ENCODE data around the gene PEX11A.

The PEX11A gene

GRCh38 chr15:89690276-89691218 lies at the start of gene PEX11A, which contains the start of gene WDR93:
TSS of gene PEX11A (minus strand) at chr15:89690754. CDS start at chr15:89690632, 122 bp downstream.
TSS of gene WDR93 (plus strand) at chr15:89690811. CDS start at chr15:89701747, 10,936 bp downstream.
- Mint-ChIP-seq H3K9me3 (peaks cover 4% of the 10 kb centered on the region), H3K27ac (peak within 1 kb of the TSS; percentile 75), H3K4me1 (ENCODE audit: low read depth) (peaks cover 15% of the 10 kb centered on the region), H3K36me3 (ENCODE audit: low read depth) (peaks cover 3% of the 10 kb centered on the region), H3K4me3 (peak within 1 kb of the TSS; percentile 84), H3K27me3 (ENCODE audit: low read depth) (peaks cover 15% of the 10 kb centered on the region)

GRCh38 chr15:89740137-89740536 lies 49.6 kb upstream of the PEX11A start:
- no peak overlapping the region for H3K4me3 Mint-ChIP-seq
- H3K27me3 Mint-ChIP-seq (ENCODE audit: low read depth): peaks cover 9% of the 10 kb centered on the region
- H3K9me3 Mint-ChIP-seq: no peaks in the 10 kb centered on the region
- H3K36me3 Mint-ChIP-seq (ENCODE audit: low read depth): no peaks in the 10 kb centered on the region
- H3K27ac Mint-ChIP-seq: no peak overlapping the region
- H3K4me1 Mint-ChIP-seq (ENCODE audit: low read depth): no peaks in the 10 kb centered on the region

- peaks cover 20% of the 10 kb centered on the region for H3K27me3 Mint-ChIP-seq (ENCODE audit: low read depth)
- no peaks in the 10 kb centered on the region for H3K4me1 Mint-ChIP-seq (ENCODE audit: low read depth)
- H3K9me3 Mint-ChIP-seq: no peaks in the 10 kb centered on the region
- no peaks in the 10 kb centered on the region for H3K36me3 Mint-ChIP-seq (ENCODE audit: low read depth)
- no peak overlapping the region for H3K27ac Mint-ChIP-seq
- no peak overlapping the region for H3K4me3 Mint-ChIP-seq
Measured at GRCh38 chr15:89735773-89736172, 45.2 kb upstream of the PEX11A start.

GRCh38 chr15:89732451-89733172 lies 42.1 kb upstream of the PEX11A start:
- H3K4me3 Mint-ChIP-seq: no peak overlapping the region
- no peaks in the 10 kb centered on the region for H3K36me3 Mint-ChIP-seq (ENCODE audit: low read depth)
- H3K27ac Mint-ChIP-seq: no peak overlapping the region
- peaks cover 20% of the 10 kb centered on the region for H3K27me3 Mint-ChIP-seq (ENCODE audit: low read depth)
- no peaks in the 10 kb centered on the region for H3K4me1 Mint-ChIP-seq (ENCODE audit: low read depth)
- no peaks in the 10 kb centered on the region for H3K9me3 Mint-ChIP-seq

- peaks cover 23% of the 10 kb centered on the region for H3K27me3 Mint-ChIP-seq (ENCODE audit: low read depth)
- H3K4me3 Mint-ChIP-seq: no peak overlapping the region
- H3K4me1 Mint-ChIP-seq (ENCODE audit: low read depth): no peaks in the 10 kb centered on the region
- H3K27ac Mint-ChIP-seq: no peak overlapping the region
- H3K36me3 Mint-ChIP-seq (ENCODE audit: low read depth): no peaks in the 10 kb centered on the region
- H3K9me3 Mint-ChIP-seq: no peaks in the 10 kb centered on the region
Measured at GRCh38 chr15:89731275-89731674, 40.7 kb upstream of the PEX11A start.

- Mint-ChIP-seq H3K27ac (no peak overlapping the region), H3K4me1 (ENCODE audit: low read depth) (no peaks in the 10 kb centered on the region), H3K4me3 (no peak overlapping the region), H3K9me3 (peaks cover 4% of the 10 kb centered on the region), H3K27me3 (ENCODE audit: low read depth) (peaks cover 7% of the 10 kb centered on the region), H3K36me3 (ENCODE audit: low read depth) (no peaks in the 10 kb centered on the region)
Measured at GRCh38 chr15:89728254-89728653, 37.7 kb upstream of the PEX11A start.

- Mint-ChIP-seq H3K4me3 (no peak overlapping the region), H3K27ac (no peak overlapping the region), H3K9me3 (peaks cover 4% of the 10 kb centered on the region), H3K27me3 (ENCODE audit: low read depth) (peaks cover 18% of the 10 kb centered on the region), H3K4me1 (ENCODE audit: low read depth) (no peaks in the 10 kb centered on the region), H3K36me3 (ENCODE audit: low read depth) (no peaks in the 10 kb centered on the region)
Measured at GRCh38 chr15:89725064-89725463, 34.5 kb upstream of the PEX11A start.

- Mint-ChIP-seq H3K4me1 (ENCODE audit: low read depth) (no peaks in the 10 kb centered on the region), H3K27ac (no peak overlapping the region), H3K9me3 (peaks cover 4% of the 10 kb centered on the region), H3K4me3 (no peak overlapping the region), H3K36me3 (ENCODE audit: low read depth) (no peaks in the 10 kb centered on the region), H3K27me3 (ENCODE audit: low read depth) (peaks cover 18% of the 10 kb centered on the region)
Measured at GRCh38 chr15:89724621-89725020, 34.1 kb upstream of the PEX11A start.

- H3K36me3 Mint-ChIP-seq (ENCODE audit: low read depth): no peaks in the 10 kb centered on the region
- peaks cover 4% of the 10 kb centered on the region for H3K9me3 Mint-ChIP-seq
- no peaks in the 10 kb centered on the region for H3K4me1 Mint-ChIP-seq (ENCODE audit: low read depth)
- H3K27me3 Mint-ChIP-seq (ENCODE audit: low read depth): peaks cover 25% of the 10 kb centered on the region
- no peak overlapping the region for H3K4me3 Mint-ChIP-seq
- no peak overlapping the region for H3K27ac Mint-ChIP-seq
Measured at GRCh38 chr15:89723031-89723430, 32.5 kb upstream of the PEX11A start.

- Mint-ChIP-seq H3K36me3 (ENCODE audit: low read depth) (no peaks in the 10 kb centered on the region), H3K4me3 (no peak overlapping the region), H3K9me3 (no peaks in the 10 kb centered on the region), H3K27ac (no peak overlapping the region), H3K4me1 (ENCODE audit: low read depth) (no peaks in the 10 kb centered on the region), H3K27me3 (ENCODE audit: low read depth) (peaks cover 31% of the 10 kb centered on the region)
Measured at GRCh38 chr15:89714775-89715174, 24.2 kb upstream of the PEX11A start.

GRCh38 chr15:89707577-89707976 lies 17.0 kb upstream of the PEX11A start:
- no peaks in the 10 kb centered on the region for H3K9me3 Mint-ChIP-seq
- no peaks in the 10 kb centered on the region for H3K4me1 Mint-ChIP-seq (ENCODE audit: low read depth)
- peaks cover 56% of the 10 kb centered on the region for H3K27me3 Mint-ChIP-seq (ENCODE audit: low read depth)
- no peaks in the 10 kb centered on the region for H3K36me3 Mint-ChIP-seq (ENCODE audit: low read depth)
- H3K27ac Mint-ChIP-seq: no peak overlapping the region
- H3K4me3 Mint-ChIP-seq: no peak overlapping the region

GRCh38 chr15:89704411-89704810 lies 13.9 kb upstream of the PEX11A start:
- H3K4me1 Mint-ChIP-seq (ENCODE audit: low read depth): no peaks in the 10 kb centered on the region
- H3K27me3 Mint-ChIP-seq (ENCODE audit: low read depth): peaks cover 60% of the 10 kb centered on the region
- no peak overlapping the region for H3K4me3 Mint-ChIP-seq
- H3K36me3 Mint-ChIP-seq (ENCODE audit: low read depth): no peaks in the 10 kb centered on the region
- H3K27ac Mint-ChIP-seq: no peak overlapping the region
- no peaks in the 10 kb centered on the region for H3K9me3 Mint-ChIP-seq

- Mint-ChIP-seq H3K36me3 (ENCODE audit: low read depth) (peaks cover 3% of the 10 kb centered on the region), H3K27me3 (ENCODE audit: low read depth) (peaks cover 43% of the 10 kb centered on the region), H3K9me3 (peaks cover 4% of the 10 kb centered on the region), H3K27ac (no peak overlapping the region), H3K4me1 (ENCODE audit: low read depth) (peaks cover 9% of the 10 kb centered on the region), H3K4me3 (no peak overlapping the region)
Measured at GRCh38 chr15:89695198-89695597, 4.6 kb upstream of the PEX11A start.

- peaks cover 4% of the 10 kb centered on the region for H3K9me3 Mint-ChIP-seq
- no peak overlapping the region for H3K27ac Mint-ChIP-seq
- H3K4me1 Mint-ChIP-seq (ENCODE audit: low read depth): peaks cover 15% of the 10 kb centered on the region
- H3K27me3 Mint-ChIP-seq (ENCODE audit: low read depth): peaks cover 31% of the 10 kb centered on the region
- H3K4me3 Mint-ChIP-seq: no peak overlapping the region
- peaks cover 3% of the 10 kb centered on the region for H3K36me3 Mint-ChIP-seq (ENCODE audit: low read depth)
Measured at GRCh38 chr15:89693696-89694095, 3.1 kb upstream of the PEX11A start.

GRCh38 chr15:89693091-89693490 lies 2.5 kb upstream of the PEX11A start:
- Mint-ChIP-seq H3K4me3 (no peak overlapping the region), H3K9me3 (peaks cover 4% of the 10 kb centered on the region), H3K27ac (no peak overlapping the region), H3K36me3 (ENCODE audit: low read depth) (peaks cover 3% of the 10 kb centered on the region), H3K27me3 (ENCODE audit: low read depth) (peaks cover 31% of the 10 kb centered on the region), H3K4me1 (ENCODE audit: low read depth) (peaks cover 15% of the 10 kb centered on the region)
